H9 (cell line): Measurements from ENCODE around the gene RALBP1. TPM values are rescaled to one million over a fixed set of nuclear protein-coding genes. Genes with fewer than 3 reads are reported as not detected.
"Not testable (repeated sequence)": the region's sequence is repeated elsewhere in the genome, so short reads cannot be mapped to it uniquely, and the experiment has no call there.

Source experiments
- DNase-seq: peaks from one replicate; pipeline ENCODE4 v3.0.0-alpha.2; 2017
- H2AFZ ChIP-seq: one replicate; pipeline ENCODE4 v1.6.1; 2013; ENCODE audit warnings: mild to moderate bottlenecking, low read length, control low read depth, moderate library complexity
- H2AK5ac ChIP-seq: 2 replicates; pipeline ENCODE4 v1.6.1; 2013; ENCODE audit warnings: low read length, control low read depth, mixed read lengths; ENCODE audit not compliant: insufficient read length
- H2BK120ac ChIP-seq: one replicate; pipeline ENCODE4 v1.6.1; 2013; ENCODE audit warnings: low read depth, mild to moderate bottlenecking, low read length, control low read depth, inconsistent platforms; ENCODE audit not compliant: poor library complexity, severe bottlenecking
- H2BK12ac ChIP-seq: 2 replicates; pipeline ENCODE4 v1.6.1; 2013; ENCODE audit warnings: low read length, control low read depth, mixed read lengths, low read depth; ENCODE audit not compliant: insufficient read length
- H2BK15ac ChIP-seq: 2 replicates; pipeline ENCODE4 v1.6.1; 2013; ENCODE audit warnings: low read depth, low read length, control low read depth
- H2BK20ac ChIP-seq: one replicate; pipeline ENCODE4 v1.6.1; 2013; ENCODE audit warnings: low read depth, mild to moderate bottlenecking, low read length, control low read depth, inconsistent platforms; ENCODE audit not compliant: poor library complexity, severe bottlenecking
- H2BK5ac ChIP-seq: 2 replicates; pipeline ENCODE4 v1.6.1; 2013; ENCODE audit warnings: low read length, control low read depth, mixed read lengths; ENCODE audit not compliant: insufficient read length
- H3K14ac ChIP-seq: 2 replicates; pipeline ENCODE4 v1.6.1; 2013; ENCODE audit warnings: low read length, control low read depth; ENCODE audit not compliant: insufficient read depth
- H3K18ac ChIP-seq: 2 replicates; pipeline ENCODE4 v1.6.1; 2013; ENCODE audit warnings: low read depth, mild to moderate bottlenecking, mixed read lengths, low read length, control low read depth; ENCODE audit not compliant: insufficient read length
- H3K23ac ChIP-seq: 2 replicates; pipeline ENCODE4 v1.6.1; 2013; ENCODE audit warnings: low read length, control low read depth, mixed read lengths, low read depth; ENCODE audit not compliant: insufficient read length
- H3K23me2 ChIP-seq: 2 replicates; pipeline ENCODE4 v1.6.1; 2013; ENCODE audit warnings: low read depth, mild to moderate bottlenecking, mixed read lengths, low read length, control low read depth; ENCODE audit not compliant: insufficient read length, poor library complexity, severe bottlenecking
- H3K27ac ChIP-seq: 2 replicates; pipeline ENCODE4 v1.5.1; 2013; ENCODE audit warnings: low read length, control low read depth, mixed read lengths, low read depth; ENCODE audit not compliant: insufficient read length
- H3K27me3 ChIP-seq: 2 replicates; pipeline ENCODE4 v1.6.1; 2013; ENCODE audit warnings: low read length, control low read depth, inconsistent platforms; ENCODE audit not compliant: insufficient read depth
- H3K4ac ChIP-seq: 2 replicates; pipeline ENCODE4 v1.6.1; 2013; ENCODE audit warnings: low read depth, mild to moderate bottlenecking, control low read depth, inconsistent platforms, low read length, moderate library complexity
- H3K4me1 ChIP-seq: 2 replicates; pipeline ENCODE4 v1.6.1; 2013; ENCODE audit warnings: low read length, control low read depth, inconsistent platforms; ENCODE audit not compliant: insufficient read depth
- H3K4me2 ChIP-seq: 2 replicates; pipeline ENCODE4 v1.6.1; 2013; ENCODE audit warnings: low read length, control low read depth, mixed read lengths; ENCODE audit not compliant: insufficient read length, insufficient read depth
- H3K56ac ChIP-seq: 2 replicates; pipeline ENCODE4 v1.6.1; 2013; ENCODE audit warnings: low read depth, mild to moderate bottlenecking, mixed read lengths, low read length, control low read depth; ENCODE audit not compliant: insufficient read length
- H3K79me1 ChIP-seq: 2 replicates; pipeline ENCODE4 v1.6.1; 2013; ENCODE audit warnings: low read depth, mild to moderate bottlenecking, moderate library complexity, low read length, control low read depth, inconsistent platforms; ENCODE audit not compliant: insufficient read depth, poor library complexity, severe bottlenecking
- H3K79me2 ChIP-seq: 2 replicates; pipeline ENCODE4 v1.6.1; 2013; ENCODE audit warnings: low read length, control low read depth, inconsistent platforms; ENCODE audit not compliant: insufficient read depth
- H3K9ac ChIP-seq: 2 replicates; pipeline ENCODE4 v1.6.1; 2013; ENCODE audit warnings: low read length, control low read depth, mixed read lengths; ENCODE audit not compliant: insufficient read length; ENCODE audit errors: extremely low read depth
- H3K9me3 ChIP-seq: one replicate; pipeline ENCODE4 v1.6.1; 2013; ENCODE audit warnings: low read depth, low read length, inconsistent platforms; ENCODE audit not compliant: control insufficient read depth
- H3T11ph ChIP-seq: one replicate; pipeline ENCODE4 v1.6.1; 2013; ENCODE audit warnings: mild to moderate bottlenecking, low read length, control low read depth, inconsistent platforms
- H4K20me1 ChIP-seq: one replicate; pipeline ENCODE4 v1.6.1; 2013; ENCODE audit not compliant: control insufficient read depth, insufficient read length, insufficient read depth
- H4K5ac ChIP-seq: 2 replicates; pipeline ENCODE4 v1.6.1; 2013; ENCODE audit warnings: low read depth, mild to moderate bottlenecking, mixed read lengths, low read length, control low read depth; ENCODE audit not compliant: insufficient read length
- H4K8ac ChIP-seq: replicated peaks from 2 replicates; pipeline ENCODE4 v1.6.1; 2013; ENCODE audit warnings: low read length, control low read depth, mixed read lengths, low read depth; ENCODE audit not compliant: insufficient read length
- H4K91ac ChIP-seq: 2 replicates; pipeline ENCODE4 v1.6.1; 2013; ENCODE audit warnings: low read depth, mild to moderate bottlenecking, moderate library complexity, mixed read lengths, low read length, control low read depth; ENCODE audit not compliant: insufficient read length
- H3K27ac Mint-ChIP-seq, 3 experiments: 2 replicates in 2 of 3; 3 replicates in 1 of 3; pipeline ENCODE4 v1.8.0; 2020 to 2021; ENCODE audit warnings: mixed read lengths in 3 of 3, mild to moderate bottlenecking in 1 of 3, moderate library complexity in 1 of 3
- H3K27me3 Mint-ChIP-seq: 2 replicates; pipeline ENCODE4 v1.8.0; 2021; ENCODE audit warnings: low read depth, mild to moderate bottlenecking, moderate library complexity, mixed read lengths
- H3K36me3 Mint-ChIP-seq, 3 experiments: 2 replicates in 2 of 3; 3 replicates in 1 of 3; pipeline ENCODE4 v1.8.0; 2020 to 2021; ENCODE audit warnings: low read depth in 3 of 3, mixed read lengths in 3 of 3; ENCODE audit not compliant: insufficient read depth in 1 of 3
- H3K4me1 Mint-ChIP-seq, 2 experiments: 2 replicates each; pipeline ENCODE4 v1.8.0; 2020; ENCODE audit warnings: mixed read lengths in 2 of 2
- H3K4me3 Mint-ChIP-seq, 2 experiments: 2 replicates in 1 of 2; 3 replicates in 1 of 2; pipeline ENCODE4 v1.8.0; 2020 to 2021; ENCODE audit warnings: mild to moderate bottlenecking in 2 of 2, mixed read lengths in 2 of 2, moderate library complexity in 1 of 2
- H3K9me3 Mint-ChIP-seq, 2 experiments: 2 replicates in 1 of 2; 3 replicates in 1 of 2; pipeline ENCODE4 v1.8.0; 2020; ENCODE audit warnings: mild to moderate bottlenecking in 2 of 2, mixed read lengths in 2 of 2, moderate library complexity in 1 of 2
- CTCF ChIP-seq: fragments of 200-600 bp; sonication (generic); conservative IDR thresholded peaks from 3 replicates; pipeline ENCODE4 v1.8.0; 2021; ENCODE audit warnings: antibody characterized with exemption, mild to moderate bottlenecking
- WGBS: extraction: QIAGEN DNeasy Blood & Tissue Kit; methylation state at CpG from one replicate; pipeline ENCODE4 v1.1.7; 2013; ENCODE audit warnings: missing lambda C conversion rate, low lambda C conversion rate, mixed read lengths; ENCODE audit not compliant: insufficient read length; ENCODE audit errors: extremely low coverage; 5-methylcytosine and 5-hydroxymethylcytosine counted together
- total RNA-seq: library from RNA; stranded (reverse); gene quantifications from 2 replicates; pipeline ENCODE4 v1.2.1, GENCODE V29; 2021

The RALBP1 gene
- total RNA-seq, 1 experiment from 2014 or later = 51.0 TPM

- Histone ChIP-seq H2AFZ (no peak overlapping the region), H3K27me3 (no peaks in the 10 kb centered on the region)
Observed at GRCh38 chr18:9475643-9476591, 604 bp downstream of the RALBP1 start.

GRCh38 chr18:9476949-9477348, 1.6 kb downstream of the RALBP1 start:
- peaks cover 13% of the 10 kb centered on the region in 2 experiments for H3K4me1 Mint-ChIP-seq
- DNase-seq, H3K9me3 Mint-ChIP-seq, H4K8ac ChIP-seq, H2BK15ac ChIP-seq, H2BK120ac ChIP-seq, H3K79me1 ChIP-seq, H3K27ac Mint-ChIP-seq, H3K56ac ChIP-seq, H3K14ac ChIP-seq, H2AFZ ChIP-seq, H3K23ac ChIP-seq, H3K4ac ChIP-seq, H3K18ac ChIP-seq, H2BK12ac ChIP-seq, H3K9me3 ChIP-seq, H4K20me1 ChIP-seq, H2BK5ac ChIP-seq, H4K91ac ChIP-seq, H2AK5ac ChIP-seq, H2BK20ac ChIP-seq, H3K4me1 ChIP-seq, H3T11ph ChIP-seq, H3K9ac ChIP-seq, H3K27ac ChIP-seq, H3K79me2 ChIP-seq, H4K5ac ChIP-seq, H3K27me3 ChIP-seq, H3K27me3 Mint-ChIP-seq, H3K4me2 ChIP-seq: not testable (repeated sequence)
- H3K23me2 ChIP-seq = peaks cover 15% of the 10 kb centered on the region
- peak overlapping the region; percentile 47 to 80; a peak in 3 of 5 replicates for H3K4me3 Mint-ChIP-seq
- peaks cover 3 to 16% (median 8%) of the 10 kb centered on the region in 3 experiments for H3K36me3 Mint-ChIP-seq
- WGBS = no CpG with 5 or more reads among the region's 12 CpGs

More at GRCh38 chr18:9475643-9476591, 604 bp downstream of the RALBP1 start:
- no peak for TF ChIP-seq CTCF
- H4K91ac ChIP-seq = no peak overlapping the region
- H3K27me3 Mint-ChIP-seq = peaks cover 2% of the 10 kb centered on the region; the same call in 1 of the 2 replicates
- no peak overlapping the region for H3K4ac ChIP-seq
- H2BK15ac ChIP-seq = no peak overlapping the region
- H3K79me2 ChIP-seq = peaks cover 4% of the 10 kb centered on the region; the same call in 1 of the 2 replicates
- peaks cover 3 to 10% (median 8%) of the 10 kb centered on the region in 3 experiments for H3K36me3 Mint-ChIP-seq
- H3K14ac ChIP-seq = peak overlapping the region; percentile 91
- whole genome bisulfite sequencing = no CpG with 5 or more reads among the region's 59 CpGs
- H3K27ac ChIP-seq = no peak overlapping the region
- no peak overlapping the region for H3T11ph ChIP-seq
- H2BK12ac ChIP-seq = no peak overlapping the region
- peak overlapping the region; percentile 91 for H3K9ac ChIP-seq
- H3K4me2 ChIP-seq = peak overlapping the region; percentile 91
- H2BK20ac ChIP-seq = no peak overlapping the region
- peaks cover 5% of the 10 kb centered on the region for H3K79me1 ChIP-seq
- H3K4me1 Mint-ChIP-seq = peaks cover 13% of the 10 kb centered on the region in 2 experiments
- no peaks in the 10 kb centered on the region for H3K9me3 Mint-ChIP-seq
- no peak overlapping the region for H3K56ac ChIP-seq
- H3K23me2 ChIP-seq = peaks cover 15% of the 10 kb centered on the region
- no peak overlapping the region for H2BK5ac ChIP-seq
- H3K18ac ChIP-seq = no peak overlapping the region
- H3K9me3 ChIP-seq = no peaks in the 10 kb centered on the region
- no peak for DNase-seq
- H4K20me1 ChIP-seq = no peaks in the 10 kb centered on the region
- H3K23ac ChIP-seq = no peak overlapping the region
- peak overlapping the region in 2 of 3 experiments; percentile 42 to 74; a peak in 4 of 7 replicates for H3K27ac Mint-ChIP-seq
- peak overlapping the region; percentile 80 to 81 for H3K4me3 Mint-ChIP-seq
- no peak overlapping the region for H2AK5ac ChIP-seq
- H4K8ac ChIP-seq = no peak overlapping the region
- H3K4me1 ChIP-seq = 0 out of 2 replicates have a peak, but pooled peaks cover 3% of the 10 kb centered on the region
- no peak overlapping the region for H4K5ac ChIP-seq
- H2BK120ac ChIP-seq = no peak overlapping the region
